GM19240 (cell line): ENCODE measurements around the gene HSPBAP1.

Experiments
- DNase-seq: peaks from one replicate; pipeline ENCODE4 v3.0.0; 2011; ENCODE audit warnings: low spot score; ENCODE audit not compliant: insufficient read length

The HSPBAP1 gene

DNA sequence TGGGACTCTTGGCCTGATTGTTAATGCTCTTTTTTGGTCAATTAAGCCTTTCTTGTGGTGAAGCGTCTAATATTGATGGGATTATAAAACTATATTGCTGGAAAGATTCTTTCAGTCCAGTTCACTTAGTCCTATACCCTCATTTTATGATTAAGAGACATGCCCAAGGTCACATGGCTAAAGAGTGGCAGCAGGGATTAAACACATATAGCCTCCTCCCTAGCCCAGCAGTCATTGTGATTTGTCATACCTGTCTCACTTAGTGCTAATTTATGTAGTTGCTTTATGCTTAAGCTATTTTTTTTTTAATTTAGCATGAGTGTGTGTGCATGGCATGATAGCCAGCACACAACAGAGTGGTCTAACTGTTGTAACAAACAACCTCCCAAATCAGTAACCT is 103.5 kb downstream of the HSPBAP1 start:
- no peak for DNase-seq
